Measurements from ENCODE around the gene ARHGDIB. TPM values are rescaled to one million over a fixed set of nuclear protein-coding genes. Genes with fewer than 3 reads are reported as not detected.

The ARHGDIB gene
- total and polyA plus RNA-seq, 2 of the 13 experiments (the other 11 are each of a cell fraction or from before 2014, with no cell fraction given) = 0.11 to 0.87 TPM

GRCh38 chr12:14994610-14995009, 33.2 kb upstream of the ARHGDIB start:
- 0% methylated on average over 3 of the region's 3 CpGs for WGBS (ENCODE audit: low lambda C conversion rate)
- H3K36me3 ChIP-seq (replicated peaks in 1 of 2; ENCODE audit: control insufficient read depth in 1 of 2, insufficient read depth in 2 of 2, low read length in 2 of 2) = no peaks in the 10 kb centered on the region
- H3K79me2 ChIP-seq (ENCODE audit: insufficient read depth, low read length) = no peaks in the 10 kb centered on the region
- TF ChIP-seq ZKSCAN5 (CRISPR knock-in tag; IDR thresholded peaks at IDR 0.05) (no peak), TOPORS (CRISPR knock-in tag; IDR thresholded peaks at IDR 0.05) (no peak), GRHL1 (CRISPR knock-in tag; conservative IDR thresholded peaks at IDR 0.05) (no peak), NPAS2 (CRISPR knock-in tag; IDR thresholded peaks at IDR 0.05; ENCODE audit: borderline replicate concordance) (no peak), ZNF724P (CRISPR knock-in tag; IDR thresholded peaks at IDR 0.05; ENCODE audit: borderline replicate concordance) (no peak), KLF11 (CRISPR knock-in tag; IDR thresholded peaks at IDR 0.05) (no peak), ZSCAN22 (CRISPR knock-in tag; IDR thresholded peaks at IDR 0.05) (no peak), ZNF766 (CRISPR knock-in tag; IDR thresholded peaks at IDR 0.05; ENCODE audit: borderline replicate concordance) (no peak), GPN1 (CRISPR knock-in tag; IDR thresholded peaks at IDR 0.05; ENCODE audit: borderline replicate concordance) (no peak), KAT8 (CRISPR knock-in tag; IDR thresholded peaks at IDR 0.05) (no peak), ERF (CRISPR knock-in tag; IDR thresholded peaks at IDR 0.05) (no peak)
- no peak for FAIRE-seq
- H3K9me3 ChIP-seq (ENCODE audit: low read length) = no peaks in the 10 kb centered on the region
- H4K20me1 ChIP-seq (ENCODE audit: insufficient read depth, low read length) = no peaks in the 10 kb centered on the region
- intact Hi-C loops (cut with micrococcal nuclease; ENCODE audit: unreplicated experiment) (loop anchor here (10.0 kb wide), 1 partner anchor 360 kb away; no protein-coding TSS in a partner anchor), in situ Hi-C loops (cut with HindIII; ENCODE audit: extremely low pct_ligation_motif_present, low pct_unique_long_range_greater_than_20kb) (loop anchor here (5.0 kb wide), 3 partner anchors 152 to 272 kb away; partner anchors contain the start of genes ART4 and SMCO3)
- H3K4me2 ChIP-seq (ENCODE audit: low read depth, low read length) = no peak overlapping the region
- BruUV-seq (replicated peaks) = no TSS peak
- H3K27me3 ChIP-seq (ENCODE audit: control insufficient read depth in 1 of 2, insufficient read depth in 2 of 2, low read length in 2 of 2) = peaks cover 0 to 2% of the 10 kb centered on the region in 2 experiments; a peak in 1 of 5 replicates
- DNase-seq (ENCODE audit: low spot score) = no peak
- no peaks in the 10 kb centered on the region for H3K4me1 ChIP-seq (ENCODE audit: insufficient read depth, low read length)
- no peak overlapping the region for H2AFZ ChIP-seq (ENCODE audit: low read length)
- ChIA-PET POLR2A (no interaction called here), CTCF (ENCODE audit: low intra/inter-chr PET ratio, low total read pairs) (interaction anchor here (2.6 to 2.8 kb wide), 2 partner anchors 150 to 183 kb away, joined by 21 to 23 read pairs; no protein-coding TSS in a partner anchor)
- no peak overlapping the region for H3K27ac ChIP-seq (ENCODE audit: extremely low read length, insufficient read depth, low read length)
- no peak for ATAC-seq
- H3K9ac ChIP-seq (ENCODE audit: insufficient read depth, low read depth, low read length) = no peak overlapping the region
- no peak overlapping the region for H3K4me3 ChIP-seq (replicated peaks in 1 of 3; ENCODE audit: insufficient read depth in 1 of 3, low read depth in 2 of 3, low read length in 3 of 3)

All from HepG2 (cell line).